Thoracic aorta (tissue), 2 donors: ENCODE data around the gene SSC5D. TPM values are rescaled to one million over a fixed set of nuclear protein-coding genes. Genes with fewer than 3 reads are reported as not detected.

Experiments
- ATAC-seq: fragments of 150-250 bp; one replicate; pipeline ENCODE4 v1.8.0; 2017; ENCODE audit warnings: low read depth; ENCODE audit not compliant: insufficient number of reproducible peaks, low FRiP score
- DNase-seq: peaks from one replicate; pipeline ENCODE4 v3.0.0-alpha.2; 2020; ENCODE audit warnings: low spot score
- H3K27ac ChIP-seq, 2 donors: fragments of 200-600 bp; sonication (generic); 1 replicate in 1 of 2; 2 replicates in 1 of 2; pipeline ENCODE4 v1.5.1; 2016; ENCODE audit warnings: mild to moderate bottlenecking in 2 of 2, moderate library complexity in 2 of 2
- H3K27me3 ChIP-seq: fragments of 200-600 bp; sonication (generic); replicated peaks from 2 replicates; pipeline ENCODE4 v1.6.0; 2016; ENCODE audit warnings: mild to moderate bottlenecking; ENCODE audit not compliant: insufficient read depth
- H3K36me3 ChIP-seq: fragments of 200-600 bp; sonication (generic); one replicate; pipeline ENCODE4 v1.5.1; 2016
- H3K4me1 ChIP-seq, 2 donors: fragments of 200-600 bp; sonication (generic); 1 replicate in 1 of 2; 2 replicates in 1 of 2; pipeline versions ENCODE4 v1.5.1 to v1.6.0; 2016; ENCODE audit warnings: low read depth in 2 of 2, mild to moderate bottlenecking in 1 of 2; ENCODE audit not compliant: control insufficient read depth in 1 of 2
- H3K4me3 ChIP-seq: fragments of 200-600 bp; sonication (generic); 2 replicates; pipeline ENCODE4 v1.5.1; 2016; ENCODE audit warnings: mild to moderate bottlenecking
- H3K9me3 ChIP-seq: fragments of 200-600 bp; sonication (generic); 2 replicates; pipeline ENCODE4 v1.5.1; 2016
- total RNA-seq, 2 donors: library from RNA; depleted of rRNA; stranded (reverse); fragments of >200 nt; gene quantifications; one replicate each; pipeline versions ENCODE4 v1.1.0 to v1.2.3, GENCODE V29; 2016
- TF ChIP-seq, protein P1 (sequence below): fragments of 200-600 bp; sonication (generic); IDR thresholded peaks from one replicate; pipeline ENCODE4 v1.5.1; 2019; ENCODE audit warnings: antibody characterized with exemption

The SSC5D gene
- total RNA-seq, 2 donors from 2014 or later: 4.3 to 58.3 TPM

DNA sequence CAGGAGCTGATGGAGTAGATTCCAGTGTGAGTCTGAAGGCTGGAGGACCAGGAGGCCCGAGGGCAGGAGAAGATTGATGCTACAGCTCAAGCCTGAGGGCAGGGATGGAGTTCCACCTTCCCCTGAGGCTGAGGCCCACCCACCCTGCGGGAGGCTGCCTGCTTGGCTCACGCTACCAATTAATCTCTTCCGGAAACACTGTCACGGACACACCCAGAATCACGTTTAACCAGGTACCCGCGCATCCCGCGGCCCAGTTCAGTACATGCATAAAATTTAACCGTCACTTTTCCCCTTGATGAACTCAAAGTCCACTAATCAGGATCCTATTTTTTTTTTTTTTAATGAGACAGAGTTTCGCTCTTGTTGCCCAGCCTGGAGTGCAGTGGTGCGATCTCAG is 17.0 kb upstream of the SSC5D start:
- Histone ChIP-seq H3K27ac (no peak overlapping the region), H3K4me3 (no peak overlapping the region), H3K9me3 (no peaks in the 10 kb centered on the region), H3K27me3 (no peaks in the 10 kb centered on the region), H3K36me3 (no peaks in the 10 kb centered on the region), H3K4me1 (peaks cover 4 to 19% of the 10 kb centered on the region in 2 donors)
- DNase-seq (no peak), ATAC-seq (no peak)
- TF ChIP-seq, protein P1, sequence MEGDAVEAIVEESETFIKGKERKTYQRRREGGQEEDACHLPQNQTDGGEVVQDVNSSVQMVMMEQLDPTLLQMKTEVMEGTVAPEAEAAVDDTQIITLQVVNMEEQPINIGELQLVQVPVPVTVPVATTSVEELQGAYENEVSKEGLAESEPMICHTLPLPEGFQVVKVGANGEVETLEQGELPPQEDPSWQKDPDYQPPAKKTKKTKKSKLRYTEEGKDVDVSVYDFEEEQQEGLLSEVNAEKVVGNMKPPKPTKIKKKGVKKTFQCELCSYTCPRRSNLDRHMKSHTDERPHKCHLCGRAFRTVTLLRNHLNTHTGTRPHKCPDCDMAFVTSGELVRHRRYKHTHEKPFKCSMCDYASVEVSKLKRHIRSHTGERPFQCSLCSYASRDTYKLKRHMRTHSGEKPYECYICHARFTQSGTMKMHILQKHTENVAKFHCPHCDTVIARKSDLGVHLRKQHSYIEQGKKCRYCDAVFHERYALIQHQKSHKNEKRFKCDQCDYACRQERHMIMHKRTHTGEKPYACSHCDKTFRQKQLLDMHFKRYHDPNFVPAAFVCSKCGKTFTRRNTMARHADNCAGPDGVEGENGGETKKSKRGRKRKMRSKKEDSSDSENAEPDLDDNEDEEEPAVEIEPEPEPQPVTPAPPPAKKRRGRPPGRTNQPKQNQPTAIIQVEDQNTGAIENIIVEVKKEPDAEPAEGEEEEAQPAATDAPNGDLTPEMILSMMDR: no peak

DNA sequence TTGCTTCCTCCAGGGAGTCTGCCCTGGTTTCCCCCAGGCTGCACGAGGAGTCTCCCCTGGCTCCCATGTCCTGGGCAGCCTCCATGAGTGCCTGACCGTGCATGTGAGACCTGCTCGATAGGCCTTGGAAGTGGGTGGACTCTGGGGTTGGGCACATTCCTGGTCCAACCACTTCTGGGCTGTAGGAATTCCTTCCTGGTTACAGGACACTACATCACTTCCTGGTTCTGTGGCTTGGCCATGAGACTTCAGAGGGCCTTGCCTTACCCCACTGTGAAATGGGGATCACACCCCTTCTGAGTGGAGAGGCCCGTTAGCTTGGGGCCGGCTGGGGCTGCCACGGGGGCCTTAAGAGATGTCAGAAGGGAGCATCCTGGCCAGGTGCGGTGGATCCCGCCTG is 15.8 kb upstream of the SSC5D start:
- no peaks in the 10 kb centered on the region for H3K9me3 ChIP-seq
- no peak overlapping the region for H3K27ac ChIP-seq
- ATAC-seq (no peak), DNase-seq (no peak)
- TF ChIP-seq, protein P1: no peak
- no peak overlapping the region for H3K4me3 ChIP-seq
- H3K4me1 ChIP-seq: peaks cover 6 to 17% of the 10 kb centered on the region in 2 donors
- H3K27me3 ChIP-seq: no peaks in the 10 kb centered on the region
- no peaks in the 10 kb centered on the region for H3K36me3 ChIP-seq

DNA sequence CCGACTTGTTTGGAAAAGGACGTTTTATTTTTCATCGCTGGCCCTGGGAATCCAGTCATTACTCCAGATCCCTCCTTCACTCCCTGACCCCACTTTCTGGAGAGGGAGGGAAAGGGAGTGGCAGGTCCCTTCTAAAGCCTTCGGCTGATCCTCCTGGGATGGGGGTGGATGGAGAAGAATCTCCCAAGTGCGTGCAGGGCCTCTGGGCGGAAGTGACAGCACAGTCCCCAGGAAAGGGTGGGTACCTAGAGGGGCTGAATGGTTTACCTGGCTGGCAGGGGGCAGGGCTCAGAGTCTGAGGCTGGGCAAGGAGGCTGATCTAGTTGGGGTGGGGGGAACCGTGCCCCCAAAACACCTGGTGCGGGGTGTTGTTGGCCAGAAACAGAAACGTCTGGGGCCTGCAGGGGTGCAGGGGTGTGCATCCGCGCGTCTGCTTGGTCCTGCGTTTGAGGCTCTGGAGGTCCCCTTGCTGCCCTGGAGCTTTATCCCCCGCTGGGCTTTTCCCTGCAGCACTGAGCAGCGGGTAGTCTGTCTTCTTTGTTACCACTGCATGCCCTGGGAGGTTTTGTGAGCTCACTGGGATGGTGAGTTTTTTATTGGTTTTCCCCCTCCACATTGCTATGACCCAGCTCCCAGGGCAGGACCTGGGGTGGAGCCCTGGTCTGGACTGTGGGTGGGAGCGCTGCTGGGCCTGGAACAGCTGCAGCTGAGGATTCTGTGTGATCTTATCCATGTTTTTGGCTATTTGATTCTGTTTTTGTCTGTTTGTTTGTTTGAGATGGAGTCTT is 14.8 kb upstream of the SSC5D start:
- DNase-seq (no peak), ATAC-seq (no peak)
- no peak overlapping the region for H3K4me3 ChIP-seq
- no peaks in the 10 kb centered on the region for H3K36me3 ChIP-seq
- no peaks in the 10 kb centered on the region for H3K9me3 ChIP-seq
- peaks cover 12 to 18% of the 10 kb centered on the region in 2 donors for H3K4me1 ChIP-seq
- TF ChIP-seq, protein P1: no peak
- no peak overlapping the region for H3K27ac ChIP-seq
- no peaks in the 10 kb centered on the region for H3K27me3 ChIP-seq

DNA sequence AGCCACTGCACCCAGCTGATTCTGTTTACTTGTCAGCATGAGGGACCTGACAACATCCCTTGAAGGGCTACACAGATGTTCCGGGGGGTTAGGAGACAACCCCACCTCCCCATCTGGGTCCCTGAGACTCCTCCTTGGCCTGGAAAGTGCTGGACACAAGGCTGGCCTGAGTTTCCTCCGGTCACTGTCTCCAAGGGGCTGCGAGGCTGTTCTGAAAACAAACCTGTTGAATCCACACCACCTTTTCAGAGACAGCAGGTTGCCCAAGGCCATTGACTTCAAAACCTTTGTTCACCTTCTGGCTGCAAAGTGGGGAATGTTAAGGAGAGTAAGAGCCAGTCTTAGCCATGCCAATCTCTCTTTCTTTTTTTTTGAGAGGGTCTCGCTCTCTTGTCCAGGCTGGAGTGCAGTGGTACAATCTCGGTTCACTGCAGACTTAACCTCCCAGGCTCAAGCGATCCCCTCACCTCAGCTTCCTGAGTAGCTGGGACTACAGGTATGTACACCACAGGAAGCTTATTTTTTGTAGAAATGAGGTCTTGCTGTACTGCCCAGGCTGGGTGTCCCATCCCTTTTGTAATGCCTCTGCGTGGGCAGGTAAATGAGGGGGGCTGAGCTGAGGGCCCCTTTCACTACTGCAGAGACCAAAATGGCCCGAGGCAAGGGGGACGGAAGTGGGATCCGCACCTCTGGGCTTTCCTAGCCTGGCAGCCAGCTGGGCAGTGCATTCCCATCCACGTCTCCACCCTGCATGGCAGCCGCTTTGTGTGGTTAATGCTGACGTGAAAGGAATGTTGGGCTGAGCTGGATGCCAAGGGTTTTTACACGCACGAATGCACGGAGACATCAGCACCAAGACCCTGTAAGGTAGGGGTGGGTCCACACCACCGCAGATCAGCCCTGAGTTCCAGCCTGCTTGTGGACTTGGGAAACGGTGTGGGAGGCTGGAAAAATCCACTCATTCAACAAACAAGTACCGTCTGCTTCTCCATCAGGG is 13.7 kb upstream of the SSC5D start:
- H3K9me3 ChIP-seq: no peaks in the 10 kb centered on the region
- no peak overlapping the region for H3K27ac ChIP-seq
- H3K4me1 ChIP-seq: peaks cover 12 to 18% of the 10 kb centered on the region in 2 donors
- H3K36me3 ChIP-seq: no peaks in the 10 kb centered on the region
- H3K27me3 ChIP-seq: no peaks in the 10 kb centered on the region
- TF ChIP-seq, protein P1: no peak
- no peak for ATAC-seq
- H3K4me3 ChIP-seq: no peak overlapping the region
- DNase-seq: no peak
